Measurements from ENCODE around the gene RBM20. TPM values are rescaled to one million over a fixed set of nuclear protein-coding genes. Genes with fewer than 3 reads are reported as not detected.
A peak's percentile ranks its signal among the peaks of the same experiment; 100 is the strongest.

RBM20 gene
- total and polyA plus RNA-seq, 2 of the 4 experiments (the other 2 are of a cell fraction) = under 0.01 to 0.15 TPM

GRCh38 chr10:110706690-110707098, 62.6 kb downstream of the RBM20 start:
- BruUV-seq (replicated peaks) = no TSS peak
- ATAC-seq (ENCODE audit: low read depth) (peak; percentile 95), DNase-seq (peak; percentile 94)
- no peak overlapping the region for H2AK9ac ChIP-seq (replicated peaks; ENCODE audit: low read depth, low read length, poor library complexity)
- peak overlapping the region; percentile 90 for H2BK20ac ChIP-seq (ENCODE audit: low read depth, low read length)
- H2BK15ac ChIP-seq (ENCODE audit: low read depth, low read length) = peak overlapping the region; percentile 71; the same call in 2 of the 3 replicates
- peak overlapping the region; percentile 91 for H3K4me2 ChIP-seq (ENCODE audit: low read depth, low read length)
- dilution Hi-C loops (cut with HindIII; ENCODE audit: low sequenced_read_pairs, unreplicated experiment) (no loop called here), in situ Hi-C loops (cut with MboI; ENCODE audit: low sequenced_read_pairs) (no loop called here), intact Hi-C loops (cut with micrococcal nuclease) (loop anchor here (2.0 kb wide), 1 partner anchor 22 kb away; no protein-coding TSS in a partner anchor)
- H3K79me1 ChIP-seq (ENCODE audit: low read depth in 1 of 2, low read length in 2 of 2) = no peaks in the 10 kb centered on the region
- peak overlapping the region; percentile 94 for H2BK120ac ChIP-seq (ENCODE audit: low read depth, low read length)
- no peaks in the 10 kb centered on the region for H3K36me3 ChIP-seq (ENCODE audit: control insufficient read depth, insufficient read depth, low read length)
- peak overlapping the region; percentile 86 for H3K4ac ChIP-seq (ENCODE audit: low read depth, low read length)
- peak overlapping the region; percentile 83 for H2AFZ ChIP-seq (replicated peaks; ENCODE audit: low read length, poor library complexity)
- H4K5ac ChIP-seq (ENCODE audit: low read depth, low read length) = peak overlapping the region; percentile 87
- H3K14ac ChIP-seq (replicated peaks; ENCODE audit: low read depth, low read length) = peak overlapping the region; percentile 69; the same call in 1 of the 2 replicates
- H4K20me1 ChIP-seq (ENCODE audit: insufficient read depth, low read length) = no peaks in the 10 kb centered on the region
- H4K91ac ChIP-seq (ENCODE audit: insufficient read depth, low read depth, low read length) = peak overlapping the region; percentile 65
- no peak overlapping the region for H3K9ac ChIP-seq (ENCODE audit: low read depth, low read length)
- H3K9me3 ChIP-seq (ENCODE audit: control insufficient read depth, insufficient read depth, low read length) = no peaks in the 10 kb centered on the region
- TF ChIP-seq RCOR1 (IDR thresholded peaks at IDR 0.05; ENCODE audit: insufficient replicate concordance, low read length) (peak; percentile 77), FOS (IDR thresholded peaks at IDR 0.05; ENCODE audit: low read depth, low read length) (no peak), CEBPB (IDR thresholded peaks at IDR 0.05; ENCODE audit: low read depth, low read length) (0 out of 2 replicates have a peak, but pooled peaks have one; percentile 14)
- no peaks in the 10 kb centered on the region for H3K9me1 ChIP-seq (ENCODE audit: insufficient read depth, low read length)
- peak overlapping the region; percentile 92 for H3K18ac ChIP-seq (ENCODE audit: low read depth, low read length)
- no peaks in the 10 kb centered on the region for H3K27me3 ChIP-seq (ENCODE audit: control insufficient read depth, insufficient read depth, low read length)
- H4K8ac ChIP-seq (ENCODE audit: low read depth in 2 of 2, low read length in 2 of 2) = peak overlapping the region; percentile 14 to 85; a peak in 3 of 4 replicates
- peaks cover 8% of the 10 kb centered on the region for H3K4me1 ChIP-seq (ENCODE audit: control insufficient read depth, insufficient read depth, low read length)
- WGBS, 2 experiments (ENCODE audit: extremely low coverage in 2 of 2, insufficient read length in 1 of 2) = no CpG with 5 or more reads among the region's 5 CpGs
- H2BK5ac ChIP-seq (ENCODE audit: low read depth, low read length, poor library complexity, severe bottlenecking) = peak overlapping the region; percentile 71
- H2AK5ac ChIP-seq (ENCODE audit: low read depth, low read length) = peak overlapping the region; percentile 69; the same call in 1 of the 2 replicates
- H3K27ac ChIP-seq (ENCODE audit: insufficient read depth, low read length) = peak overlapping the region; percentile 92; the same call in 1 of the 2 replicates
- no peak overlapping the region for H3K4me3 ChIP-seq (ENCODE audit: insufficient read depth, low read depth, low read length)
- H3K23ac ChIP-seq (ENCODE audit: low read depth, low read length) = peak overlapping the region; percentile 65; the same call in 1 of the 2 replicates
- peak overlapping the region; percentile 6; the same call in 1 of the 2 replicates for H3K56ac ChIP-seq (ENCODE audit: extremely low read depth, insufficient read depth, low read length)
- ChIA-PET CTCF (interaction anchor here (1.2 to 1.5 kb wide), 3 partner anchors 13 to 34 kb away, joined by 3 to 6 read pairs (median 5); no protein-coding TSS in a partner anchor), POLR2A (ENCODE audit: unreplicated experiment) (interaction anchor here (0.6 kb wide), 1 partner anchor 251 kb away, joined by 3 read pairs; no protein-coding TSS in a partner anchor)
